GM19193 (cell line): ENCODE data around the gene ABCA7.

ENCODE experiments used
- POLR2A ChIP-seq: IDR thresholded peaks from 4 replicates; pipeline ENCODE4 v1.6.1; 2011; ENCODE audit not compliant: insufficient read depth, insufficient read length; ENCODE audit errors: extremely low read depth

Gene ABCA7

DNA sequence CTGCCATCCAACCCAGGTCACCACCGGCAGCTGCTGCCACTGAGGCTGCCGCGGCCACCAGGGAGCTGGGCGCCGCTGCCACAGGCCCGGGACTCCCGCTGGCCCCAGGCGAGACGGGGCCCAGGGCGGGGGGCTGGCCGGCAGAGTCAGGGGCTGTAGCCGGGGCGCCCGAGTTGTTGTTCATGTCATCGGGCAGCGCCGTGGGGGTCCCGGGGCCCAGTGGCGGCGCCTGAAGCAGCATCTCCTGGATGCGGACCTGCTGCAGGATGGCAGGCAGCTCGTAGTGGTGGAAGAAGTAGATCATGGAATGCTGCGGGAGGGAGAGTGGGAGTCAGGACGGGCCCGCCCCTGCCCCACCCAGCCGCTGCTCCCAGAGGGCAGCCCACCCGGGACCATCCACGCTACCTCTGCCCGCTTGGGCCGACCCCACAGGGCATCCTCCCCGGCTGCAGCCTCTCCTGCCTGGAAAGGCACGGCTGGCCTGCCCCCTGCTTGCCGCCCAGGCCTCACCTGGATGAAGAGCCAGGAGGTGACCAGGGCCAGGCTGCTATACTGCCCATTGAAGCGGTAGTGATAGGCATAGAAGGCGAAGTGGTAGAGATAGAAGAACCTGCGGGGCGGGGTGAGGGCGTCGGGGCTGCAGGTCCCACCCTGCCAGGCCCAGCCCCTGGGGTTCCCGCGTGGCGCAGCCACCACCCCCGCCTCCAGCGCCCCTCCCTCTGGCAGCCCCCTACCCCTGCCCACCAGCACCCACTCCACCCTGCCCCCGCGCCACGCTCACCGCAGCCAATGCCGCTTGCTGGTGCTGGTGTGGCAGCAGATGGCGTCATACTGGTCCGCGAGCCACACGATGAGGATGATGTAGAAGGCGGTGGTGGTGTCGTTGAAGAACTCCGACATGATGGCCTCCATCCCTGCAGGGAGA lies 29.1 kb upstream of the ABCA7 start:
- TF ChIP-seq POLR2A: no peak

DNA sequence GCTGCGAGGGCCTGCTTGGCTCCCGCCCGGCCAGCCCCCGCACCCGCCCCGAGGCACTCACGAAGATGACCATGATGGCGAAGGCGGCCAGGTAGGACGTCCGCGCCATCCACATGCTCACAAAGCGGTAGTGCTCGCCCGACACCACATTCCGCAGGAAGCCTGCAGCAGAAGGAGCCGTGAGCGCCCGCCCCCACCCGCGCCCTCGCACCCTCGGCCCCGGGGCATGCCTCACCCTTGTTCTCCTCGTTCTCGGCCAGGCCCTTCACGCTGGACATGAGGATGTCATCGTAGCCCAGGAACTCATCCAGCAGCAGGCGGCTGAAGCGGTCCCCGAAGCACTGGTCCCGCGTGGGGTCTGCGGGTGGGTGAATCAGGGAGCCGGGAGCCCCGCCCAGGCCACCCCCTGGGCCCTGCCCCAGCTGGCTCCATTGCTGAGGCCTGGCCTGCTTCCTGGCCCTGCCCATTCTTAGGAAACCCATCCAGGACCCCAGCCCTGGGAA lies 28.0 kb upstream of the ABCA7 start:
- no peak for TF ChIP-seq POLR2A

DNA sequence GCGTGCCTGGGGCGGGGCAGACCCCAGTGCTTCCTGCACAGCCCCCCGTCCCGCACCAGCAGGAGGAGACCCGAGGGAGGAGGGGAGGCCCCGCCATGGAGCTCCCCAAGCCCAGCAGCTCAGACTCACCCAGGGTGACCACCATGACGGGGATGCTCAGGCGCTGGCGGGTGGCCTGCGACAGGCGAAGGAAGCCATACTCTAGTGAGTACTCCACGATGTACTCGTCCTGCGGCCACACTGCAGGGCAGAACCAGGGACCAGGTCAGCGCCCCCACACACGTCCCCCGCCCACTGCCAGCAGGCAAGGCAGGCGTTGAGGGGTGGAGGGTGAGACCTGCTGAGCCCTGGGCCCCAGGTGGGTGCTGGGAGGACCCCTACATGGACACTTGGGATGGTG lies 27.6 kb upstream of the ABCA7 start:
- TF ChIP-seq POLR2A: no peak

DNA sequence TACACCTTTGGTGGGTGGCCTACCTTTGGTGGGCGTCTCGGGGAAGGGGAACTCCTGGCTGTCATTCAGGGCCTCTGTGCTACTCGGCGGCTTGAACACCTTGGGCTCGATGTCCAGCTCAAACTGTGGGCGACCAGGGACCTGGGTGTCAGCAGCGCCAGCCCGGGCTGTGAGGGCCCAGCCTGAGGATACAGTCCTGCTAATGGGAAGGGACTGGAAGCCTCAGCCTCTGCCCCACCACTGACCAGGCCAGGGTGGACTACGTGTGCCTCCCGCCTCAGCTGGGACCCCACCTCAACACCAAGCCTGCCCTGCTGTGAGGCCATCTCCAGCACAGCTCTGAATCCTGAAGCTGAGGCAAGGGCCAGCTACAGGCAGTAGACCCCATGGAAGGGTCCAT lies 26.7 kb upstream of the ABCA7 start:
- TF ChIP-seq POLR2A: no peak

DNA sequence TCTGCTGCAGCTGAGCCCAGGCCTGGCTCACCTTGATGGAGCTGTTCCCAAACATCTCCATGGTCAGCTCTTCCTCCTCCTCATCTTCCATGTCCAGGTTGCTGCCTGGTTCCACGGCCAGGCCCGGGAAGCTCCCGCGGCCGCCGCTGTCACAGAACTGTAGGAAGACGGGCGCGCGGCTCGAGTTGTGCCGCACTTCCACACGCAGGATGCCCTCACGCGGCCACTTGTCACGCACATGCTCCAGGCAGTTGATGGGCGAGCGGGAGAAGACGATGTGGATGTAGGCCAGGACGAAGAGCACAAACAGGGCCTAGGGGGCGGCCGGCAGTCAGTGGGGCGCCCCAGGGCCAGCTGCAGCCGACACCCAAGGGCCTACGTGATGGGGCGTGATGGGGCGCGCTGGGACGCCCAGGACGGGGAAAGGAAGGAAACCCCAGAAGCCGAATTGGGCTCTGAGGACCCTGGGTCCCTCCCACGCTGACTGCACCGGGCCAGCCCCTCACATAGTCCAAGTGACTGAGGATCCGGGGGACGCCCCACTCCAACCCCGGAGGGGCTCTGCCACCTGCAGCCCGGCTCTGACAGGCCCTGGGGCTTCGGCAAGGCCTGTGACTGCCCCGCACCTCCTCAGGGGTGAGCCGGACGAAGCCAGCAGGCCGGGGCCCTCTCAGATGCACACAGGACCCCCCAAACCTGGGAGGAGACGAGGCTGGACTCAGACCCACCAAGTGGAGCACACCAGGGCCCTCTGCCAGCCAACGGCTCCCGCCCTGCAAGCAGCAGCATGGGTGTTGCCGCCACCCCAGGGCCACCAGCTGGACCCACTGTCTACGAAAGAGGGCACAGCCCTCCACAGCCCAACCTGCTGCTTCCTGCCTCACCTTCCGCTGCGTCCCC lies 25.5 kb upstream of the ABCA7 start:
- TF ChIP-seq POLR2A: no peak

DNA sequence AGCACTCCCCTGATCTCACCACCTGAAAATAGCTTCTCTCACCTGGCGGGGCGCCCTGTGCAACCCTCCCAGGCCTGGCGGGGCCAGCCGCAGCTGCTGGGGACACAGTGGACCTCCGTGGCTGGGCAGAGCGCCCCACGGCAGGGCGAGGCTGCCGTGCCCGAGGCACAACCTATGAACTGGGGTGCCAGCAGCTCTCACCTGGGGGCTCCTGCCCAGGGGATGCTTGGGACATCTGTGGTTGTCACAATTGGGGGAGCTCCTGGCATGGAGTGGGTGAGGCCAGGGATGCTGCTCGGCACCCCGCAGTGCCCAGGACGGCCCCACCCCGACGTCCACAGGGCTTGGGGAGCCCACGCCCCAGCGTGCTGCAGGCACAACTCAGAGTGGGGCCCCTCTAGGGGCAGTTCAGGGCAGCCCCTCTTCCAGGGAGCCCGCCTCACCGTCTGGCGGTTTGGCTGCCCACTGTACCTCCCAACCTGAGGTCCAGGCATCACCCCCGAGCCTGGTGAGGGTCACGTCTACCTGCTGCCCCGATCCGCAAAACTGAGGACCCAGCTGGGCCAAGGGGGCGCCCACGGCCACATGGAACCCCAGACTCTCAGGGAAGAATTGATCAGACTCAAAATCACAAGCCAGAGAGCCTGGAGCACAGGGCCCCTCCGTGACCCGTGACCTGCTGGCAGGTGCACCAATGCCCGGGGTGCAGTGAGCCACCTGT lies 24.7 kb upstream of the ABCA7 start:
- no peak for TF ChIP-seq POLR2A

DNA sequence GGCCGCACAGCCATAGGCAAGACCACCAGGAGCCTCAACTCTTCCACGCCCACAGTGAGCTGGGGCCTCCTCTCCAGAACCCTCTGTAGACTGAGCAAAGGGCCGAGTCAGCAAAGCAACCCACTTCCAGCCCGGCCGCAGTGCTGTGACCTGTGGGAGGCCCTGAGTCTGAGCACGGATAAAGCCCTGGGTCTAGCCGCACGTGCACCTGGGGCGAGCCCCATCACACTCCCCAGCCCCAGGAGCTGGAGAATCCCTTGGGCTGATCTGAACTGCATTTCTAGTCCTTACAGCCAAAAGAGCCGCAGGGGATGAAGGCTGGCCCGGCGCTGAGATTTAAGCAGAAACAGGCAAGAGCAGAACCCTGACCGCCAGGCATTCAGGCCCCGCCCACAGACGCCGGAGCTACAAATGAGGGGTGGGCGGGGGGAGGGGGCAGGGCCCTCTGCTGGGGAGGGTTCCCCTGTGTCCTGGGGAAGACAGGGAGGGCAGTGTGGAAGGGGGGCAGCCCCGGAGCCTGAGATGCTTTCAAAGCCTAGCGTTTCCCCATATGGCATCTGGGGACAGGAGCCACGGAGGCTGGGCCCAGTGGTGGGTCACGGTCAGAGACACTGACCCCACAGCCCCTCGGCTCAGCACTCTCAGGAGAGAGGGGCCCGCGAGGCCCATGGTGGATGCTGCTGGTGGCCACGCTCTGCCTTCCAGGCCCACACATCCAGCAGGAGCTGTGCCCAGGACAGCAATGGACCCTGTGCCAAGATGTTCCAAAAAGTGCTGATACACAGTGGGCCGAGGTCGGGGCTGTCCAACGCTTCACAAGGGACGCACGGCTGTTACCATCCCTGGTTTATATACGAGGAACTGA lies 23.9 kb upstream of the ABCA7 start:
- TF ChIP-seq POLR2A: no peak

DNA sequence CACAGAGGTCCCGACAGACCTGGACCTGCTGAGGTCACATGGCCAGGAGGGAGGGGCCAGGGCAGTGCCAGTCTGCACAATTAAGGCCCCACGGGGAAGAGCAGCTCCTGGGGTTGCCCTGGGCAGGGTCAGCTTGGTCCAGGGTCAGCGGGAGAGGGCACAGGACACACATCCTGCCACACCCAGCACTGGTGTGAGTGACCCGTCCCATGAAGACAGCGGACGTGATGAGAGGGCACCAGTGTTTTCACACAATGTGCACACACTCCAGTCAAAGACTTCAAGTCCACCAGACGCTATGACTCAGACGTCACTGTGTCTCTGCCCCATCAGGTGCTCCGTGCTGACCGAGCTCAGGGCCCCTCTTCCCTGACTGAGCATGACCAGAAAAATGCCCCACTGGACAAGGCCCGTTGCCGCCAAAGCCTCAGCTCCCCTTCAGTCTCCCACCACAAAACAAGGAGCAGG lies 23.2 kb upstream of the ABCA7 start:
- no peak for TF ChIP-seq POLR2A

DNA sequence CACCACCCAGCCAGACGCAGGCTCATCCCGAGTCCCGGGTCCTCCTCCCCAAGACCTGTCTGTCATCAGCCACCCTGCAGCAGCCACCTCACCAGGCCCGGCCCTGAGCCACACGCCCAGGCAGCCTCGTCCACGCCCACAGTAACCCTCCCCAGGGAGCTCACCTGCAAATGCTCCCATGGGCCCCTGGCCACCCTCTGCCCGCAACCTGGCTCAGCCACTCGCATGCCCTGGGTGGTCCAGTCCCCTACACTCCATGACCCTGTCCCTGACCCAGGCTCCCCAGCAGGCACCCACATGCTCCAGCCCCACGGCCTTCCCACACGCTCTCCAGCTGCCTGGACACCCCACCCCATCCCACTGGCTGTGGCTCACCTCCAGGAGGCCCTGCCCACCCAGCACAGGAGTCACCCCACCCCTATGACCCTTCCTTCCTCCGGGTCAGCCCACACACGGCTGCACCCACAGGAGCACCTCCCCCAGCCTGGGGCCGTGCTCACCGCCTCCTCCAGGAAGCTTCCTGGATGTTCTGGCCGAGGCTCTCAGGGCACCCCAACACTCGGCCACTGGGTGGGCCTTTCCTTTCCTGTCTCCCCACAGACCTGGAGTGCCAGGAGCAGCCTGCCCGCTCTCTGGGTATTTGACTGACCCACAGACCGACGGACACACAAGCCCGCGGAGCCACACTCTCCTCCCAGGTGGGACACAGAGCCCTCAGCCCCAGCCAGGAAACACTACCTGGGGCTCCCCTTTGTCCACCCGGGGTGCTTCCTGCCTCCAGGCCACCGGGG lies 22.6 kb upstream of the ABCA7 start:
- TF ChIP-seq POLR2A: no peak

DNA sequence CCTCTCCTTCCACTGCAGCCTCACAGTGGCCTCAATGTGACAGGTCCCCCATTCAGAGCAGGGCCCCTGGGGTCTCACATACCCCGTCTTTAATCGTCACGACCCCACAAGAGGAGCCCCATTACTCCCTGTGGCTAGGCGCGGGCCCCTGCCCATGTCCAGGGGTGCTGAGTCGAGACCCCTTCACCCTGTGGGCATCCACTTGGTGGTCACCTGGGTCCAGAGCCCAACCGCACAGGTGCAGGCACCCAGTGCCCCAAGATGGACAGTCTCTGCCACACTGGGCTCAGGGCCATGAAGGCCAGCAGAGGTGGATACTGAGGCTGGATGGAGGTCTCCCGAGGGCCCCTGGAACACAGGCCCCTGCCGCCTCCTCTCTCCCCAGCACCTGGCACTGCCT lies 22.0 kb upstream of the ABCA7 start:
- TF ChIP-seq POLR2A: no peak

DNA sequence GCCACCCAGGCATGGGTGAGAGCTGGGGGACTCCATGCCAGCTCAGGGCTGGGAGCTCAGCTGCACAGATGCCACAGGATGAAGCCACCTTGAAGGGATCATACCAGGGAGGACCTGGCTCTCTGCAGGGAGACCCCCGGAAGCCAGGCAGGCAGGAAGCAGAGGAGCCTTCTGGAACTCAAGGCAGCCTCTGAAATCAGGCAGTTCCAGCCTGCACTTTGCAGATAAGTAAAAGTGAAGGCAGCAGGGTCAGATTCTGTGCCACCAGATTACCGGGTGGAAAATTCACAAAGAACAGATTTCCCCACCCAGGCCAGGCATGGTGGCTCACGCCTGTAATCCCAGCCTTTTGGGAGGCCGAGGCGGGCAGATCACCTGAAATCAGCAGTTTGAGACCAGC lies 21.5 kb upstream of the ABCA7 start:
- no peak for TF ChIP-seq POLR2A

DNA sequence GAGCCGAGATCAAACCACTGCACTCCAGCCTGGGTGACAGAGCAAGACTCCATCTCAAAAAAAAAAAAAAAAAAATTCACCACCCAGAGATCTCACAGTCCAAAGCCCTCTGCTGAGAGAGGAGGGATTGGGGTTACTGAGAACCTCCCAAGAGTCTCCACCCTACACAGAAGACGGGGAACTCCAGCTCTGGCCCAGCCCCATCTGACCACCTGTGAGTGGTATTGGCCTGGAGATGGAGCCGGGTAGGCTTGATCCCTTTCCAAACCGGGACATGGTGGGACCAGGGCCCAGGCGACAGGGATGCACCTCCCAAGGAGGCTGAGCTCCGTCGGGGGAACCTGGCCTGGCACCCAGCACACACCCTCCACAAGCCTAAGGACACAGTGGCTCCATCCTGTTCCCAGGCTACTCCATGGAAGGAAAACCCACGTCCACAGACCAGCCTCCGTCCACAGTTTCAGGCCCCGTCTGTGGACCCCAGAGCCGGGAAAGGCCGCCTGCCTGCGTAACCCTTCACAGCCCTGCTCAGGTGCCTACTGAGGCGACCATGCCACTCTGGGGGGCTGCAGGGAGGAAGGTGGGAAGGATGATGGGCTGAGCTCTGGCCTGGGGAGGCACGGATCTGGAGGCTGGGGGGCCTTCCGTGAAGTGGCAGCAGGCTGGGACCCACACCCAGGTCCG lies 20.8 kb upstream of the ABCA7 start:
- no peak for TF ChIP-seq POLR2A

DNA sequence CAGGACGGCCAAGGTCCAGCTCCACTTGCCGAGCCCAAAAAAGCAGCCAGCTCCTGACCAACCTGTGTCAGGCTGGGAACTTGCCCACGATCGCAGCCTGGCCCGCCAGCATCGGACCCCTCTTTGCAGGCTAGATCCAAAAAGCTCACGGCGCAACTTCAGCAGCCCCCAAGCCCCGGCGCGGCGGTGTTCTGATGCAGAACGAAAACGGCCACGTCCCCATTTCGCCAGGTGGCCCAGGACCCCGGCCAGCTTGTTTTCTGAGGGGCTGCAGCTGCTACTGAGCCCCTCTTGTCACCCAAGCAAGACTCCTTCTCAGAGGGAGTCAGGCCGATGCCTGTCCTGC lies 20.3 kb upstream of the ABCA7 start:
- no peak for TF ChIP-seq POLR2A
